Activated CD8-positive, alpha-beta memory T cell treated with anti-CD3 and anti-CD28 coated beads, Interleukin-2, amount 50 U/mL, for 24 hours (primary cell): ENCODE measurements around the gene SH3GLB1.

ENCODE experiments used
- DNase-seq: peaks from one replicate; pipeline ENCODE4 v3.0.0-alpha.2; 2020; ENCODE audit errors: extremely low read depth

Gene SH3GLB1

DNA sequence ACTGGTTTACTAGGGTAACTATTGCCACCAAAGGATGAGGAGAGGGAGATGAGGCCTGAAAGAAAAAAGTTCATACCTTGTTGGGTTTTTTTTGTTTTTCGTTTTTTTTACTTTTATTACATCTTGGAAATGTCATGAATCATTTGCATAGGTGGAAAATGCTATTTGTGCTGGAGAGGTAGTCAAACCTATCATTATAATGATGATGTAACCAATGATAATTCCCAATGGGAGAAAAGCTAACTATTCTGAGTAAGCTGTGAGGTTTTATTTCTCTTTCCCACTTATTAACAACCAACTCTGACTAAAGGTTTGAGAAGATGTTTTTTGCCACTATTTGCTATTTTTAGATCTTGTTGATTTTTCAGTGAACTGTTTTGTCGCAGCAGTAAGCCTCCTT is 29.0 kb downstream of the SH3GLB1 start:
- no peak for DNase-seq

DNA sequence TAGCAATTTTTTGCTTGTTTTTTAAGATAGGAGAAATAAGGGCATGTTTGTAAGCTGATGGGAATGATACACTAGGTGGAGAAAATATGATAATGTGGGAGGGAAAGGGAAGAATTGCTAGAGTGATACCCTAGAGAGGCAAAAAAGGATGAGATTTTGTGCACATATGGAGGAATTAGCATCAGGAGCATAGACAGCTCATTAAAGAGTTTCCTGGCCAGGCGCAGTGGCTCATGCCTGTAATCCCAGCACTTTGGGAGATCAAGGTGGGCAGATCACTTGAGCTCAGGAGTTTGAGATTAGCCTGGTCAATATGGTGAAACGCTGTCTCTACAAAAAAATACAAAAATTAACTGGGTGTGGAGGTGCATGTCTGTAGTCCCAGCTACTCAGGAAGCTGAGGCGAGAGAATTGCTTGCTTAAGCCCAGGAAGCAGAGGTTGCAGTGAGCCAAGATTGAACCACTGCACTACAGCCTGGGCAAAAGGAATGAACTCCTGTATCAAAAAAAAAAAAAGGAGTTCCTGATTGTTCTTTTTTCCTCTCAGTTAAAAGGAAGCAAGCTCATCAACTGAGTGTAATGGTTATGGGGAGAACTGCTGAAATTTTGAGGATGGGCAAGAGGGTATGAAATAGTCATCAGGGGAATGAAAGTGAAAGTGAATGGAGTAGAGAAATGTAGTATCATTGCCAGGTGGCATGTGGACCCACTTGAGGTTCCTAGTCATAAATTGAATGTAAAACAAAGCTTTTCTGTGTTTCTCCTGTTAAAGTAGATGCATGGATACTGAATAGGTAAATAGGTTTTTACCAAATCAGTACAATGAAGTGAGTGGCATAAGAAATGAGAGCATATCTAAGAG is 35.5 kb downstream of the SH3GLB1 start:
- DNase-seq, result no peak

DNA sequence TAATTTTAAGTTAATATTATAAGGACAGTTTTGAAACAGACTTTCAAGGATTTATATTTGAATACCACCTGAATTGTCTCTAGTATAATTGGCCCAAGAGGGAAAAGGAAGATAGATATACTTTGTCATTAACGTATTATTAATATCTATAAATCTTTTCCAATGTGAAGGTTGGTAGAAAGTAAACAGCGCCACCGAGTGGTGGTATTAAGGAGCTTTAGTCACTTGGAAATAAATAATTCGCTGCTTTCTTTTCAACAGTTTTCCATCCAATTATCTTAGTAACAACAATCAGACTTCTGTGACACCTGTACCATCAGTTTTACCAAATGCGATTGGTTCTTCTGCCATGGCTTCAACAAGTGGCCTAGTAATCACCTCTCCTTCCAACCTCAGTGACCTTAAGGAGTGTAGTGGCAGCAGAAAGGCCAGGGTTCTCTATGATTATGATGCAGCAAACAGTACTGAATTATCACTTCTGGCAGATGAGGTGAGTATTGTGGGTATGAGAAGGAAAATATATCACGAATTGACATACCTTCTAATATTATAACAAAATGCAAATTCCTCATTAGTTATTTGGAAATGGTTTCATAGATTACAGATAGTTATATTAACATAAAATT is 37.7 kb downstream of the SH3GLB1 start:
- DNase-seq, result no peak

- DNase-seq, result no peak
Measured at GRCh38 chr1:86747304-86747703, 42.9 kb downstream of the SH3GLB1 start.

DNA sequence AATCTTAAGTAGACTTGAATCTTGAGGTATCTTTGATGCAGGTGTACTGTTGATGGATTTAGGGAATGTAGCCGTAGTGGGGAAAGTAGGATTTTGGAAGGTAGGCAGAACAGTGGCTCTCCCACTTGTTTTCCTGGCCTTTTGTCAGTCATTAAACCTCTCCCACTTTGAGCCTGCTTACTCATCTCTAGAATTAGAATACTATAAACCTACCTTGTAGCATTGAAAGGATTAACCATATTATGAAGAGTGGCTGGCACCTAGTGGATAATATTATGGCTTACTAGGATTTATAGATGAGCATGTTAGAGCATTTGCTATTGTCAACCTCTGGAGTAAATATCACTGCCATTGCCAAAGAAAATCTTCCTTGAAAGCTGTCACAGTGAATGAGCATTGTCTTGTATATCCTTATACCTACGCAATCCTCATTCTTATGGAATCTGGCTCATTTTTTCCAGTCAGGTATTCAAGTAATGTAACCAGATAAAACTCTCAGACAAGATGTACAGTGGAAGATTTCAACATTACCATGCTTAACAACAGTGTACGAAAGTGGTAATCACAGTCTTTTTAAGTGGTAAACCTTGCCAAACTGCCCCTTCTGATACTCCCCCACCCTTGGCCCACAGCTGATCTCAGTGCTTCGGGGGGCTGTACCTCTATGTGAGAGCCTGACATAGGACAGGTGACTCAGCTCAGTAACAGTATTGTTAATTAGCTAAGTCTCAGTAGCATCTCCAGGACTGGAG is 44.4 kb downstream of the SH3GLB1 start:
- DNase-seq, result no peak

- no peak for DNase-seq
Measured at GRCh38 chr1:86750076-86750475, 45.7 kb downstream of the SH3GLB1 start.

DNA sequence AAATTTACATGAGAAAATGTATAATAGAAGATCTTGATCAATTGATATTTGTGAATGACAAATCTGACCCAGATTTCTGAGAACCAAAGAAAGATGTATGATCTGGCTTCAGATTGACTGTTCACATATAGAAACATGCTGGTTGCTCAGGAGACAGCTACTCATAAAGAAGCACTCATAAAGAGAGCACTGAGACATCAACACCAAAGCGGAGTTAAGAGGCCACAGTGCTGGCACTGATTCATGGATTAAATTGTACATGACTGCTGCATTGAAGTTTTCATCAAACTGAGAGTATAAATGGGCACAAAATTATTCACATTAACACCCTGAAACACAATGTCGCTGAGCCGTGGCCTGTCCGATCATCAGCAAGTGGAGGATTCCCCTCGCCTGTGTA is 46.2 kb downstream of the SH3GLB1 start:
- DNase-seq, result no peak

DNA sequence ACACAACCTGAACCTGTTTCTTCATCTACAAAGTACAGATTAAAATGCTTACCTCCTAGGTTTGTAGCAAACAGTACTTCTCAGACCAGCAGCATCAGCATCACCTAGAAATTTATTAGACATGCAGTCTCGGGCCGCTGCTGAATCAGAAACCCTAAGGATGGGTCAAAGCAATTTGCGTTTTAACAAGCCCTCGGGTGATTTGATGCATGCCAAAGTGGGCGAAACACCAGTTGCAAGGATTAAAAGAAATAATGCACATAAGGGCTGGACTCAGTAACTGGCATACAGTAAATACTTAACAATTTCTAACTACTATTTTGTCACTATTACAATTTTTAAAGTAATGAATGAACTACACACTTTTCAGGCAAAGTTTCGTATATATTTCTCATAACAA is 47.5 kb downstream of the SH3GLB1 start:
- DNase-seq, result no peak

DNA sequence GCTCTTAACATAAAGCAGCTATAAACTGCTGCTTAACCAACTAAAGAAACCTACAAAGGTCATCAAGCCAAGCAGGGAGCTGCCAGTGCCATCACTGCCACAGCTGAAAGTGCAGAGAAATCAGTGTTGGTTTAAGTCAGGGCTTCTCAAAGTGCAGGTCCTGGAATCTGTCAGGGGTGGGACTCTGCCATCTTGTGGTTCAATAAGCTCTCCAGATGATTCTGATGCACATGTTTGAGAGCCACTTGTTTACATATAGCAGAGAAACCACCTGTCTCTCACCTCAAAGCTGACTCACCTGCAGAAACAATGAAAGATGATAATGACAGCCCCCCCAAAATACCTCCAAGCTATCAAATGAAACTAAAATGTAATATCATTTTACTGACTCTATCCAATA is 49.3 kb downstream of the SH3GLB1 start:
- DNase-seq, result no peak

DNA sequence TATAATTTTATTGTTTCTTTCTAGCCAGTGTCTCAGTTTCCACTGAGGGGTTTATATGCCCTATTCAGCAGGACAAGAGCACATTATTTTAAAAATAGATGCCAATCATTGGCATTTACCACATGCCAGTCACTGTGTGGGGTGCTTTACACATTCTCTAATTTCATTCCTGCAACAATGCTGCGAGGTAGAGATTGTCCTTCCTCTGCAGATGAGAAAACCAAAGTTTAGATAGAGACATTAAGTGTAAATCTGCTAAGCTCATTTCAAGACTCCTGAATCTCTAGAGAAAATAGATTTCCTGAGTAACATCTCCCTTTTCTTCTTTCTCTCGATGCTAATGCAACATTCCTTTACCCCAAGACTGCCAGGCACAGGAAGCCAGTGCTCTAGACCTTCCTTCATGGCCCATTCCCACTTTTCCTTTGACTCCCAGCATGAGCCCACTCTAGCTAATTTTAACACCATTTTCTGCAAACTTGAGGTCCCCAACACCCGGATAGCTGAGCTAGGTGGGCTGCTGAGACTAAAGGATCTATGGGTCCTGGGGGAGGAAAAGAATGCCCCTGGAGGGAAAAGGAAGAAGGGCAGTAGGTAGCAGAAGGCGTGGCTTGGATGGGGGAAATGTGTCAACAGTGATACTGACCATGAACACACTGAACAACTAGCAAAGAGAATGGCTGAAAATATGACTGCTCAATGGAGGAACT is 50.0 kb downstream of the SH3GLB1 start:
- no peak for DNase-seq

GRCh38 chr1:86756062-86756406 is 51.7 kb downstream of the SH3GLB1 start:
- no peak for DNase-seq

DNA sequence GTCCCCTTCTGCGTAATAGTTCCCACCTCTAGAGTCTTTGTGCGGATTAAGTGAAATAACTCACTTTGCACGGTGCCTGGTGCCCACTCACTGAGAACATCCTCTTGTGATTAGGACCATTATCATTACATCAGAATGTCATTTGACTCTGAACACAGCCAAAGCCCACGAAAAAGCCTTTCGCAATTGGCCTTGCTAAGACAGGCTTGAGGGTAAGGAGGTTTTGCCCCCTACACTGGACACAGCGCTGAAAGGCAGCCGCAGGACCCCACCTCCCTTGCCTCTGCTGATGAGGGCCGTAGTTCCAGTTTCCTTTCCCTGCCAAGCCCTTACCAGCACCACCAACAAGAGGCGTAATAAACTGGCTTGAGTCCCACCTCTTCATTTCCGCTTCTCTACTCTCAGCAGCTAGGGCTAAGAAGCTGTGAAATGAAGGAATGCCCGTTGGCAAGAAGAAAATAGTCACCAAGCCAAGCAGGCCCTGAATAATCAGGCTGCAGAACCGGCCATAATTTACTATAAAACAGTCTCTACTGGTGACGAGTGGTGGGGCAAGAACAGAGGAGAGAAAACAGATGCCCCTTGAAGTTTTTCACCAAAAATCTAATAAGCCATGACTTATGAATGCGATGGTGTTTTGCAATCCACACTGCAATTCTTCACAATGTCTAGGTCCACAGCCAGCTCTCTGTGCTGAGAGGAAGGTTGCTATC is 53.1 kb downstream of the SH3GLB1 start:
- DNase-seq, result no peak

DNA sequence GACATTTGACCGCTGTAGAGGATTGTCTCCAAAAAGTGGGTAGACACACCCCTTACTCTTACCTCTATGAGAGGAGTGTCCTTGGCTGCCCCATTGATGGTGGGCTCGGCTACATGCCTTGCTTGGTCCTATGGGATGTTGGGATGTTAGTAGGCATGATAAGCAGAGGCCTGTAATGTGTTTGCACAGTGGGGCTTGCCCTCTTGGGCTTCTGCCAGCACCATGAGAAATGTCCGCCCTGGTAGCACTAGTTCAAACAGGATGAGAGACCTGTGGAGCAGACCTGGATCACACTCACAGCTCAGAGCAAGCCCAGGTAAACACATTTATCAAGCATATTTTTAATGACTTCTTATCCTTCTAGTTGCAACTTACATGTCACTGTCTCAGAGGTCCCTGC is 54.2 kb downstream of the SH3GLB1 start:
- no peak for DNase-seq

- DNase-seq, result no peak
Measured at GRCh38 chr1:86760199-86760598, 55.8 kb downstream of the SH3GLB1 start.

DNA sequence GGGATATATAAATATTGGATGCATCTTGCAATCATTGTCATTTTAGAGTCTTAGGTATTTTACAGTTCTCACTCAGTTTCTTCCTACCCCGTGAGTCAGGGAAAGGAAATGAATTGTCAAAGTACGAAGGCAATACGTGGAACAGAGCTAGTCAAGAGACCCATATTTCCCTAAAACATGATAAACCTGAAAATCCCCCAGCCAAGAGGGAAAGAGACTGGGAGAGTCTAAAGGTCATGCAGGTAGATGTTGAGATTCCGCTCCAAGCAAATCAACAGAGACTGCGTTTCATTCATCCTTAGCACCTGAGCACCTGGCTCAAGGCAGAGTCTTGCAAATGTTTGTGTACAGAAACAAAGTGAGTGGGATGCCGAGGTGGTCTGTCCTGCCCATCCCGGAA is 58.0 kb downstream of the SH3GLB1 start:
- no peak for DNase-seq

GRCh38 chr1:86764523-86764922 is 60.1 kb downstream of the SH3GLB1 start:
- no peak for DNase-seq

- no peak for DNase-seq
Measured at GRCh38 chr1:86765073-86765472, 60.7 kb downstream of the SH3GLB1 start.

DNA sequence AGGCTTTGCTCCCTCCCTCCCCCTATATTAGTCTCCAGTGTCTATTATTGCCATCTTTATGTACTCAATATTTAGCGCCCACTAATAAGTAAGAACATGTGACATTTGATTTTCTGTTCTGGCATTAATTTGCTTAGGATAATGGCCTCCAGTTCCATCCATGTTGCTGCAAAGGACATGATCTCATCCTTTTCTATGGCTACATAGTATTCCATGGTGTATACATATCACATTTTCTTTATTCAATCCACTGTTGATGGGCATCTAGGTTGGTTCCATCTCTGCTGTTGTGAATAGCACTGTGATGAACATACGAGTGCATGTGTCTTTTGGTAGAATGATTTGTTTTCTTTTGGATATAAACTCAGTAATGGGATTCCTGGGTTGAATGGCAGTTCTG is 61.3 kb downstream of the SH3GLB1 start:
- no peak for DNase-seq

GRCh38 chr1:86768554-86768953 is 64.2 kb downstream of the SH3GLB1 start:
- DNase-seq, result no peak

DNA sequence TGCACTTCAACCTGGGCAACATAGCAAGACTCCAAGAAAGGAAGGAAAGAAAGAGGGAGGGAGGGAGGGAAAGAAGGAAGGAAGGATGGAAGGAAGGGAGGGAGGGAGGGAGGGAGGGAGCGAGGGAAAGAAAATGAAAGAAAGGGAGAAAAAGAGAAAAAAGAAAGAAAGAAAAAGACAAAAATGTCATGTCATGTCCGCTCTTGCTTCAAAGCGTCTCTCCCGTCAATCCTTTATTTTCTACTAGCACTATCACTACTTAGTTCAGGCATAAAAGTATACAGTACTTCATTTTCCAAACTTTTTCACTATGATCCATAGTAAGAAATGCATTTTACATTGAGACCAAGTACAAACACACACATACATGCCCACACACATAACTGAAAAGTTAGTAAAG is 64.7 kb downstream of the SH3GLB1 start:
- no peak for DNase-seq
